ENCODE results near the gene ATG16L2. TPM values are rescaled to one million over a fixed set of nuclear protein-coding genes. Genes with fewer than 3 reads are reported as not detected.
A peak's percentile ranks its signal among the peaks of the same experiment; 100 is the strongest.
"Not testable (repeated sequence)": the region's sequence is repeated elsewhere in the genome, so short reads cannot be mapped to it uniquely, and the experiment has no call there.

ATG16L2 gene
- total and polyA plus RNA-seq, 4 donors = 42.6 to 86.0 (median 61.4) TPM

DNA sequence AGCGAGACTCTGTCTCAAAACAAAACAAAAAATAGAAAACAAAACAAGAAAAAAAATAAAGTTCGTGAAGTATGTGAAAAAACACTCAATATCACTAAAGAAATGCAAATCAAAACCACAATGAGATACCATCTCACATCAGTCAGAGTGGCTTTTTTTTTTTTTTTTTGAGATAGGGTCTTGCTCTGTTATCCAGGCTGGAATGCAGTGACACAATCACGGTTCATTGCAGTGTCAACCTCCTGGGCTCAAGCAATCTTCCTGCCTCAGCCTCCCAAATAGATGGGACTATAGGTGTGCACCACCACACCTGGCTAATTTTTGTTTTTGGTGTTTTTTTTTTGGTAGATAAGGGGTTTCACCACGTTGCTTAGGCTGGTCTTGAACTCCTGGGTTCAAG, 37.5 kb downstream of the ATG16L2 start:
- peaks cover 0 to 4% (median 0%) of the 10 kb centered on the region in 4 donors for H3K36me3 ChIP-seq (ENCODE audit: control insufficient read depth in 4 of 4, insufficient read depth in 4 of 4, low read length in 4 of 4)
- H3K27ac ChIP-seq (ENCODE audit: low read depth in 1 of 2, low read length in 1 of 2) = no peak overlapping the region
- ATAC-seq (ENCODE audit: insufficient read depth, low FRiP score) (no peak), DNase-seq (no peak)
- WGBS, 2 donors = 90 to 91% methylated on average over 4 of the region's 4 CpGs
- no peak overlapping the region for H3K9ac ChIP-seq (ENCODE audit: insufficient read depth in 1 of 2, low read length in 2 of 2)
- H3K27me3 ChIP-seq (ENCODE audit: control insufficient read depth in 3 of 3, insufficient read depth in 3 of 3, low read length in 2 of 3) = no peaks in the 10 kb centered on the region
- no peak for TF ChIP-seq CTCF (IDR thresholded peaks at IDR 0.05; ENCODE audit: control extremely low read depth, extremely low read depth)
- H3K4me1 ChIP-seq (ENCODE audit: control insufficient read depth in 5 of 5, insufficient read depth in 5 of 5, low read length in 5 of 5) = peaks cover 0 to 9% (median 0%) of the 10 kb centered on the region in 5 donors
- no peaks in the 10 kb centered on the region for H3K9me3 ChIP-seq (ENCODE audit: control insufficient read depth in 4 of 4, insufficient read depth in 3 of 4, low read length in 3 of 4)
- H3K4me3 ChIP-seq = no peak overlapping the region

- no peaks in the 10 kb centered on the region for H3K9me3 ChIP-seq (ENCODE audit: control insufficient read depth in 4 of 4, insufficient read depth in 3 of 4, low read length in 3 of 4)
- peaks cover 0 to 15% (median 0%) of the 10 kb centered on the region in 5 donors for H3K4me1 ChIP-seq (ENCODE audit: control insufficient read depth in 5 of 5, insufficient read depth in 5 of 5, low read length in 5 of 5)
- peak overlapping the region in 1 of 2 donors; percentile 69 for H3K27ac ChIP-seq (ENCODE audit: low read depth in 1 of 2, low read length in 1 of 2)
- H3K36me3 ChIP-seq (ENCODE audit: control insufficient read depth in 4 of 4, insufficient read depth in 4 of 4, low read length in 4 of 4) = peaks cover 0 to 1% (median 0%) of the 10 kb centered on the region in 4 donors
- no peaks in the 10 kb centered on the region for H3K27me3 ChIP-seq (ENCODE audit: control insufficient read depth in 3 of 3, insufficient read depth in 3 of 3, low read length in 2 of 3)
- H3K4me3 ChIP-seq = no peak overlapping the region
- no peak for TF ChIP-seq CTCF (IDR thresholded peaks at IDR 0.05; ENCODE audit: control extremely low read depth, extremely low read depth)
- 85 to 91% methylated on average over 3 of the region's 3 CpGs for WGBS, 2 donors
- no peak overlapping the region for H3K9ac ChIP-seq (ENCODE audit: insufficient read depth in 1 of 2, low read length in 2 of 2)
- DNase-seq (no peak), ATAC-seq (ENCODE audit: insufficient read depth, low FRiP score) (no peak)
Measured at GRCh38 chr11:72856065-72856464, 41.9 kb downstream of the ATG16L2 start.

- H3K36me3 ChIP-seq (ENCODE audit: control insufficient read depth in 4 of 4, insufficient read depth in 4 of 4, low read length in 4 of 4) = peaks cover 0 to 1% (median 0%) of the 10 kb centered on the region in 4 donors
- peaks cover 0 to 15% (median 0%) of the 10 kb centered on the region in 5 donors for H3K4me1 ChIP-seq (ENCODE audit: control insufficient read depth in 5 of 5, insufficient read depth in 5 of 5, low read length in 5 of 5)
- no peaks in the 10 kb centered on the region for H3K9me3 ChIP-seq (ENCODE audit: control insufficient read depth in 4 of 4, insufficient read depth in 3 of 4, low read length in 3 of 4)
- peak overlapping the region in 1 of 2 donors; percentile 33 for H3K27ac ChIP-seq (ENCODE audit: low read depth in 1 of 2, low read length in 1 of 2)
- ATAC-seq (ENCODE audit: insufficient read depth, low FRiP score) (no peak), DNase-seq (peak; percentile 35 to 75 (median 69))
- TF ChIP-seq CTCF (IDR thresholded peaks at IDR 0.05; ENCODE audit: control extremely low read depth, extremely low read depth) = no peak
- H3K9ac ChIP-seq (ENCODE audit: insufficient read depth in 1 of 2, low read length in 2 of 2) = no peak overlapping the region
- H3K4me3 ChIP-seq = no peak overlapping the region
- no peaks in the 10 kb centered on the region for H3K27me3 ChIP-seq (ENCODE audit: control insufficient read depth in 3 of 3, insufficient read depth in 3 of 3, low read length in 2 of 3)
- 25 to 35% methylated on average over 3 of the region's 3 CpGs for WGBS, 2 donors
Measured at GRCh38 chr11:72856551-72857345, 42.5 kb downstream of the ATG16L2 start.

DNA sequence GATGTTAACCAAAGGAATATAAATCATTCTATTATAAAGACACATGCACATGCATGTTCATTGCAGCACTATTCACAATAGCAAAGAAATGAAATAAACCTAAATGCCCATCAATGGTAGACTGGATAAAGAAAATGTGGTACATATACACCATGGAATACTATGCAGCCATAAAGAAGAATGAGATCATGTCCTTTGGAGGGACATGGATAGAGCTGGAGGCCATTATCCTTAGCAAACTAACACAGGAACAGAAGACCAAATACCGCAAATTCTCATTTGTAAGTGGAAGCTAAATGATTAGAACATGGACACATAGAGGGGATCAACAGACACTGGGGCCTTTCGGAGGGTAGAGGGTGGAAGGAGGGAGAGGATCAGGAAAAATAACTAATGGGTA, 44.1 kb downstream of the ATG16L2 start:
- peaks cover 0 to 15% (median 0%) of the 10 kb centered on the region in 5 donors for H3K4me1 ChIP-seq (ENCODE audit: control insufficient read depth in 5 of 5, insufficient read depth in 5 of 5, low read length in 5 of 5)
- not testable (repeated sequence) for H3K9me3 ChIP-seq (ENCODE audit: control insufficient read depth in 4 of 4, insufficient read depth in 3 of 4, low read length in 3 of 4); ATAC-seq (ENCODE audit: insufficient read depth, low FRiP score); H3K36me3 ChIP-seq (ENCODE audit: control insufficient read depth in 4 of 4, insufficient read depth in 4 of 4, low read length in 4 of 4); H3K4me3 ChIP-seq; H3K9ac ChIP-seq (ENCODE audit: insufficient read depth in 1 of 2, low read length in 2 of 2); H3K27me3 ChIP-seq (ENCODE audit: control insufficient read depth in 3 of 3, insufficient read depth in 3 of 3, low read length in 2 of 3); DNase-seq
- peak overlapping the region in 1 of 2 donors; percentile 40 for H3K27ac ChIP-seq (ENCODE audit: low read depth in 1 of 2, low read length in 1 of 2)
- 98 to 99% methylated on average over 2 of the region's 2 CpGs for WGBS, 2 donors

Measured in lung (tissue), 12 donors.